Posterior cingulate gyrus (tissue), 11 donors: ENCODE results near the gene SPATS1.

ENCODE experiments used
- DNase-seq, 10 donors: peaks; one replicate each; pipeline versions ENCODE4 v3.0.0 to v3.0.0-alpha.2; 2020 to 2021; ENCODE audit warnings: mixed read lengths in 3 of 10
- intact Hi-C: fragments of 100-400 bp; cut with DNase I; formaldehyde crosslinking; loops from one replicate; pipeline ENCODE4 v1.15.1; 2023

The SPATS1 gene

GRCh38 chr6:44342489-44342888, at the start of gene SPATS1:
Gene SPATS1, plus strand, starts transcription at chr6:44342650. Its CDS starts 446 bp downstream, at chr6:44343096.
- peak in 8 of 10 donors; percentile 24 to 90 (median 40) for DNase-seq
- intact Hi-C loops: no loop called here

DNA sequence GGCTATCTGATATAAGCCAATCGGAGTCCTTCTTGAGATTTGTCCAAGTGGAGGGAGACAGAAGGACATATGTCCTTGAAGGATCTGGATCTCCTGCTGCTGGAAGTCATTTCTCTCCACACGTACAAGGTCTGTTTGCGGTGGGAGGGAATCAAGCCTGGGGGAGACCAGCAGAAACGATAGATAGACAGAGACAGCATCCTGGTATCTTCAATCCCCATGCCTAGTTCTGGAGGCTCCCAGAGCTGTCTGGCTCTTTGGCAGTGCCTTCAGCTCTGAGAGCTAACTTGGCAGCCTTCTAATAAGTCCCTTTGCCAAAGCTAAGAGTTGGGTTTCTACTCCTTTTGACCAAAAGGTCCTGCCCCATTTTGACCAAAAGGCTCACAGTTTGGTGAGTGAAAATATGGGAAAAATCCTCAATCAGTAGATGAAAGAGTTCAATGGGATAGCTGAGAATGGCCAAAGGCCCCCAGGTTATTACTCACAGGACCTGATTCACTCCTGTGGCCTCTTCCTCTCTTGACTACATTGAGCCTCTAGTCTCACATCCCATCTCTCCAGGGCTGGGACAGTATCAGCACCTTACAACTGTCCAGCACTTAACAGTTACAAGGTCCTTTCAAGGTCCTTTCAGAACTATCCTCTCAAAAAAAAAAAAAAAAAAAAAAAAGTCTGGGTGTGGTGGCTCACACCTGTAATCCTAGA, 49.6 kb upstream of the SPATS1 start:
- DNase-seq: peak in 2 of 10 donors; percentile 18 to 82
- intact Hi-C loops: no loop called here

DNA sequence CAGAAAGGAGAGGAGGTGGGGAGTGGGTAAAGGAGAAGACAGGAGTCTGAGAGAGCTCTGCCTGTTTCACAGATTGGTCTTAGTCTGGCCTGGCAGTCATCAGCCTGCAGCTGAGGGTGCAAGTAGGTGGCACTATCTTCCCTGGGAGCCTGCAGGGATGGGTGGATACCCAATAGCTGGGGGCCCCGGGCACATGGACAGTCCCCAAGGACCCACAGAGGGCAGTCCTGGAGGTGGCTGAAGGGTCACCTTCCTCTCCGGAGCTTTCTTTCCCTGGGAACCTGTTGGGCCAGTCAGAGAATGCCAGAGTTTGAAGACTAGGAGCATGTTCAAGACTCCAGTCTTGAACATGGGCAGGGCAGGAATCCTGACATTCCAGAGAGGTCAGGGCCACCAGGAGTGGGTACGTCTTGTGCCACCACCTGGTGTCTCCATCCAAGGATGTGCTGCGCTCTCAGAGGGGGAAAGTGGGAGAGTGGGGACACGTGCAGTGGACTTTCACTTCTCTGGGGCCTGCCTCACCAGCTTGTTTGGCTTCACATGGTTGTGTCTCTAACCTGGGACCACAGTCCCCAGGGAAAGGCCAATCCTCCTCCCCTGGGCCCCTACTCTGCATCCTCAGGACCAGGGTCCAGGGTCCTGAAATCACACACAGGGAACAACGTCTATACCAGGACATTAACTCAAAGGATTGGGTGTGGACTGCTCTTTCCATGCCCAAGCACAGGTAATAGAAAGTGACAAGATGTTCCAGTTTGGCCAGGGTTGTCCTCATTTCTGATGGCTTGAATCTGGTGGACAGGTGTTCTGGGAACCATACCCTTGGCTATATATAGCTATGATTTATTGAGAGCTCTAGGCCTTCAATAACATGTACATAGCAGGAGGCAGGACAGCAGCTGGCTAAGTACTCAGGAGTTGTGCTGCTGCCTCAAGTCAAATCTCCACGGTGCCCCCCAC, 47.3 kb upstream of the SPATS1 start:
- peak in 4 of 10 donors; percentile 5 to 58 (median 46) for DNase-seq
- intact Hi-C loops: no loop called here

DNA sequence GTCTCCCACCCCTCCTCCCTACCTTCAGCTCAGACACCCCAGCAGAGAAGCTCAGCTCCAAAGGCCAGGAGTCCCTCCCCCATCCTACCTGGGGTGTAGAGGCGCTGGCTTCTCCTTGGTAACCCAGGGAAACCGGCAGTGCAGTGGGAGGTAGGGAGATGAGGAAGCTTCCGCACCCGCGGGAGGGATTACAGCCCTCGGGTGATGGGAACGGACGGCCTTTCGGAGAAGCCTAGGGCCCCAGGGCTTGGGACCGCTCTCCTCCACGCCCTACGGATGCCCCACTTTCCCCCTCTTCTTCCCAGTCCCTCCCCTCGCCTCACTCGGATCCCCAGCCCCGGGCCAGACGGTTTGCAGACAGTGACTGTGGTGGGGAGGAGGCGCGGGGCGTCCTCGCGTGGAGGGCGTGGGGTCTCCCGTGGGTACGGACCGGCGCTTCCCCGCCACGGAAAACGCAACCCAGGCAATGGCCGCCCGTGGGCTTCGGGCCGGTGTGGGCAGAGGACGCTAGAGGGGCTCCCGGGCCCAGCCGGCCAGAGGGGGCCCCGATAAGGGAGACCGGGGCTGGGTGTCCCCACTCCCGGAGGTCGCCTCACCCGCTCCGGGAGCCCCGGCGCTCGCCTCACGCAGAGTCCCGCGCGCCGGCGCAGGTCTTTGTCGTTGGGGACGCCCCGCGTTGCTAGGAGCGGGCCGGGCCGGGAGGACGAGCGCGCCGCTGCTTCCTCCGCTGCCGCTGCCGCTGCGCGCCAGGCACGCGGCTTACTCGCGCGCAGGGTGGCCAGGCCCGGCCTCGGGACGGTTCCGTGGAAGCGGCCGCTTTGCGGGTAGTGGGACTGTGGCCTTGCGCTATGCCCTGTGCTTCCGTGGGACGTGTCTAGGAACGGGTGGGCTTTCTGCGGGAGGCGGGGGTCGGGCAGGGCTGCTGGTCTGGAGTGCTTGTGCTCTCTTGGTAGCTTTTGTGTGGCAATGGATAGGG, 45.1 kb upstream of the SPATS1 start:
- intact Hi-C loops: no loop called here
- peak in 9 of 10 donors; percentile 51 to 96 (median 70) for DNase-seq

GRCh38 chr6:44298055-44298803, 44.2 kb upstream of the SPATS1 start:
- intact Hi-C loops: no loop called here
- DNase-seq: peak in 1 of 10 donors; percentile 72

GRCh38 chr6:44298864-44299263, 43.6 kb upstream of the SPATS1 start:
- peak in 1 of 10 donors; percentile 43 for DNase-seq
- intact Hi-C loops: no loop called here

- DNase-seq: peak in 2 of 10 donors; percentile 35 to 43
- intact Hi-C loops: no loop called here
Measured at GRCh38 chr6:44300292-44300823, 42.1 kb upstream of the SPATS1 start.

- intact Hi-C loops: no loop called here
Measured at GRCh38 chr6:44301106-44301505, 41.3 kb upstream of the SPATS1 start.

GRCh38 chr6:44301782-44302564, 40.5 kb upstream of the SPATS1 start:
- DNase-seq: peak in 1 of 10 donors; percentile 28

More at GRCh38 chr6:44301106-44301505, 41.3 kb upstream of the SPATS1 start:
- peak in 2 of 10 donors; percentile 28 to 71 for DNase-seq

DNA sequence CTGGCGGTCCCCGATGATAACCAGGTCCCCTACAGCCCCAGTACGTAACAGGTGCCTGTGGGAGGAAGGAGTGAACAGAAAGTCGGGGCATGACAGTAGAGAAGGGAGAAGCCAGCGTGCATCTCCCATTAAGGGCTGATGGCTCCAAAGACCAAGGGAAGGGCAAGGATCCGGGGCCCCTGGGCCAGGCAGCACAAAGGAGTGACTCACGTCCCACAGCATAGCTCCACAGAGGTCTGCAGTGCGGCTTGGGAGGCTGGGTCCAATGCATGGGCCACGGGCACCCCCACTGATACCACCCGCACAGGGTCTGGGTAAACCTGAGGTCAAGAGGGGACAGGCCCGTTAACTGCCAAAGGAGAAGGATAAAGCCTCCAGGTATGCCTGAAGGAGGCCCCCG, 39.6 kb upstream of the SPATS1 start:
- intact Hi-C loops: no loop called here
- DNase-seq: peak in 1 of 10 donors; percentile 72

More at GRCh38 chr6:44301782-44302564, 40.5 kb upstream of the SPATS1 start:
- intact Hi-C loops: no loop called here

DNA sequence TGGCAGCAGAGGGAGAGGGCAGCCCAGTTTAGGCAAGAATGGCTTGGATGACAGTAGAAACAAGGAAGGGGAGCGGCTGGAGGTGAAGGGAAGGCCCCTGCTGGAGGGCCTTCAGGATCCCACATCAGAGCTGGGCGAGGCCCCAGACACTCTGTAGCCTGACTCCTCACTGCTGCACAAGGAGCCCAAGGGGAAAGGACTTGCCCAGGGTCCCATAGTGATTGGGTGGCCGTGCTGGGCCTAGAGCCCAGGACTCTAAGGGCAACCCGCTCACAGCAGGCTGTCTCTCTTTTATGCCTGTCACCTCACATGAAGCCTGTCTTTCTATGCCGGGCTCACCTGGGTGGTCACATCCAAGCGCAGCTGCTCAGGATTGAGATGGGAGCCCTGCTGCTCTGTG, 38.6 kb upstream of the SPATS1 start:
- peak in 1 of 10 donors; percentile 55 for DNase-seq

DNA sequence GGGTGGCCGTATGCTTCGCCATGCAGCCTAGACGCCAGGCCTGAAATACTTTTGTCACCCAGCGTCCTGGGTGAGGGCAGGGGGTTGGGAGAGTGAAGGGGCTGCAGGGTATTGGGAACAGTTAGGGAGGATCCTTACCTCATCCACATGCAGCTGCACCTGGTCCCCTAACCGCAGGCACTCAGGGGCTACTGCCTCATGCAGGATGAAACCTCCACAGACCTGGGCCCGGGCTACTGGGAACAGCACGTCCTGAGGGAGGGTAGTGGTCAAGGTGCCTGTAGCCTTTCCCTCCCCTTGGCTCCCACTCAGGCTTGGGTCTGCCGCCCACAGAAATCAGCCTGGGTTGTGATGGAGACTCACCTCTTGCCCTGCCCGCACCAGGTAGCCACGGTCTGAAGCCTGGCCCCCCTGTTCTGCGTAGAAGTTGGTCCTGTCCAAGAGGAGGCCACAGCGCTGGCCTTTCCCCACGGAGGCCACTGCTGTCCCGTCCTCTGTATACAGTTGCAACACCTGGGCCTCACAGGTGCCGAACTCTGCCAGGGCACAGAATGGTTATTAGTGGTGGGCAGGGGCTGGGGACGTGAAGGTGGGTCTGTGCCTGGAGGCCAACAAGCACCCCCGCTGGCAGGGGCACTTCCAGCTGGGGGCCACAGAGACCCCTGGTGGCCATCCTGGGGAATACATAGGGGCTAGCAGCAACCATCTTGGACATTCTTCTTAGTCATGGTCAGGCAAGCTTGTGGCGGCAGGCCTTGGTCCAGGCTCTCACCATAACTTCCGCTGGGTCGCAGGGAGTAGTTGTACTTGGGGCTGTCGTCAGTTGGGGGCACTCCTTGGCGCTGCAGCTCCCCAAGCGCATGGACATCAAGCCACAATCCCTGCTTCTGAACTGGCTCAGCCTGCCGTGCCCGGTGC, 37.9 kb upstream of the SPATS1 start:
- intact Hi-C loops: loop anchor here (1.0 kb wide), 1 partner anchor 36 kb away; no protein-coding TSS in a partner anchor
- DNase-seq: peak in 6 of 10 donors; percentile 45 to 94 (median 52)

More for the DNA sequence above, 38.6 kb upstream of the SPATS1 start:
- intact Hi-C loops: loop anchor here (1.0 kb wide), 1 partner anchor 36 kb away; no protein-coding TSS in a partner anchor

DNA sequence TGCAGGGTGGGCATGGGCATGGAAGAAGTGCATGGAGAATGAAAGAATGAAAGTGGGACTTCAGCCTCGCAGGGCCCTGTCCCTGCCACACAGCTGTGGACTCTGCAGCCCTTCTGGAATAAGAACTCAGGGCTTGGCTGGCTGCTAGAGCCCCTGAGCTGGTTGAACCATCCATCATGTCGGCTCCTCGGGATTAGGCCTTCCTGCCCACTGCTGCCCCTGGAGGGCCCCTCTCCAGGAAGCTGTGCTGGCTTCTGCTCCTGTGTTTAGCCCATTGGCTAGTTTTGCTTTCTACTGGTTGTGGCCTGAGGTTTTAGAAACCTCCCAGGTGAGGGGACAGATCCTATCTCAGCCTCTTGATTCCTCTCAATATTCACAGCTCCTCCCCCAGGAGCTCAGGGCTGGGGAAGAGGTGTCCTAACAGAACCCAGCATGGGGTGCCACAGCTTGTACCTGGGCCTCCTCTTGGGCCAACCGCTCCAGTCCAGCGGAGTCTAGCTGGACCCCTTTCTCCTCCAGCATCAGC, 37.2 kb upstream of the SPATS1 start:
- intact Hi-C loops: no loop called here
- DNase-seq: no peak

- DNase-seq: no peak
- intact Hi-C loops: no loop called here
Measured at GRCh38 chr6:44306710-44307109, 35.7 kb upstream of the SPATS1 start.

- DNase-seq: no peak
- intact Hi-C loops: no loop called here
Measured at GRCh38 chr6:44307217-44307616, 35.2 kb upstream of the SPATS1 start.

DNA sequence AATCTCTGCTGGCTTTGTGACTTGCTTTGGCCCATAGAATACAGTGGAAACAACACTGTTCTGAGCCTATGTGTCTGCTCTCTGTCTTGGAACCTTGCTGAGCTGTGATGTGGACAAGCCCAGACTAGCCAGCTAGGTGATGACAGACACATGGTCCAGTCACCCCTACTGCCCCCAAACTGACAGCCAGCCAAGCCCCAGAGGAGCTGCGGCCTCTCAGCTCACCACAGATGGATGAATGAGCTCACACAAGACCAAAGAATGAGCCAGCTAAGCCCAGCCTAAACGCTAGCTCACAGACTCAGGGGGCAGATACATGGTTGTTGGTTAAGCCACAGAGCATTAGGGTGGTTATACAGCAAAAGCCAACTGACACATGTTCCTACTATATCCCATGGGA, 33.4 kb upstream of the SPATS1 start:
- intact Hi-C loops: no loop called here
- DNase-seq: peak in 1 of 10 donors; percentile 59

DNA sequence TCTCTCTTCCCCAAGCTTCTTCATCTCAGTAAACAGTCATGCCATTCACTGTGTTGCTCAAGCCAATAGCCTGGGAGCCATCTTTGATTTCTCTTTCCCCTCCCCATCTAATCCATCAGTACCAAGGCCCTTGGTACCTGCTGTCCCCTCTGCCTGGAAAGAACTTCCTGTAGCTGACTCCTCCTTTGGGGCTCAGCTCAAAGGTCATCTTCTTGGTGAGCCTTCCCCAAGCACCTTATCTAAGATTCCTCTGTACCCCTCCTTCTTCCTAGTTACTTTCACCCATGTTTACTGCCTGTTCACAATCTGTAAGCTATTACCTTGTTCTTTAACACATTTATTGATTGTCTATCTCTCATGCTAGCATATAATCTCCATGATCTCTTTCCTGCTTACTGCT, 32.8 kb upstream of the SPATS1 start:
- DNase-seq: no peak
- intact Hi-C loops: no loop called here
